CD8-positive, alpha-beta memory T cell (primary cell): ENCODE measurements around the gene LARP1. TPM values are rescaled to one million over a fixed set of nuclear protein-coding genes. Genes with fewer than 3 reads are reported as not detected.

ENCODE experiments used
- CTCF ChIA-PET: fragments of 350-600 bp; sonication (Branson Sonifier 250); formaldehyde crosslinking; loops from one replicate; lab custom pipeline; 2021; ENCODE audit warnings: antibody characterized with exemption; lab: Charles Lee
- POLR2A ChIA-PET: fragments of 350-600 bp; sonication (Branson Sonifier 250); formaldehyde crosslinking; loops from one replicate; lab custom pipeline; 2021; ENCODE audit warnings: antibody characterized with exemption; lab: Charles Lee
- DNase-seq, 5 donors: peaks; one replicate each; pipeline versions ENCODE4 v3.0.0 to v3.0.0-alpha.2; 2020 to 2022; ENCODE audit warnings: mixed read lengths in 1 of 5
- H3K27ac ChIP-seq: one replicate; pipeline ENCODE4 v1.7.0; 2013; ENCODE audit warnings: low read depth, mild to moderate bottlenecking, low read length, moderate library complexity
- H3K27me3 ChIP-seq: 2 replicates; pipeline ENCODE4 v1.7.0; 2013; ENCODE audit warnings: low read length, mild to moderate bottlenecking; ENCODE audit not compliant: insufficient read depth, poor library complexity, severe bottlenecking
- H3K36me3 ChIP-seq: 2 replicates; pipeline ENCODE4 v1.7.0; 2013; ENCODE audit warnings: mild to moderate bottlenecking, low read length, moderate library complexity; ENCODE audit not compliant: insufficient read depth
- H3K4me1 ChIP-seq: 2 replicates; pipeline ENCODE4 v1.7.0; 2013; ENCODE audit warnings: mild to moderate bottlenecking, low read length, moderate library complexity; ENCODE audit not compliant: insufficient read depth
- H3K4me3 ChIP-seq: 2 replicates; pipeline ENCODE4 v1.7.0; 2013; ENCODE audit warnings: mild to moderate bottlenecking, low read length
- H3K9me3 ChIP-seq: 2 replicates; pipeline ENCODE4 v1.7.0; 2013; ENCODE audit warnings: mild to moderate bottlenecking, low read length
- H3K27ac Mint-ChIP-seq, 8 donors: one replicate each; pipeline ENCODE4 v1.8.0; 2020 to 2021; ENCODE audit warnings: mixed read lengths in 8 of 8, mild to moderate bottlenecking in 6 of 8, inconsistent platforms in 3 of 8, moderate library complexity in 3 of 8
- H3K27me3 Mint-ChIP-seq, 2 donors: one replicate each; pipeline ENCODE4 v1.8.0; 2020 to 2021; ENCODE audit warnings: mixed read lengths in 2 of 2, mild to moderate bottlenecking in 1 of 2, moderate library complexity in 1 of 2
- H3K36me3 Mint-ChIP-seq, 3 donors: one replicate each; pipeline ENCODE4 v1.8.0; 2020 to 2021; ENCODE audit warnings: mixed read lengths in 3 of 3, inconsistent platforms in 1 of 3, mild to moderate bottlenecking in 1 of 3
- H3K4me1 Mint-ChIP-seq, 3 donors: one replicate each; pipeline ENCODE4 v1.8.0; 2020 to 2021; ENCODE audit warnings: mixed read lengths in 3 of 3, inconsistent platforms in 1 of 3, mild to moderate bottlenecking in 1 of 3
- H3K4me3 Mint-ChIP-seq, 7 donors: one replicate each; pipeline ENCODE4 v1.8.0; 2020 to 2021; ENCODE audit warnings: mixed read lengths in 7 of 7, mild to moderate bottlenecking in 6 of 7, moderate library complexity in 4 of 7, inconsistent platforms in 2 of 7
- H3K9me3 Mint-ChIP-seq, 5 donors: one replicate each; pipeline ENCODE4 v1.8.0; 2020 to 2022; ENCODE audit warnings: mixed read lengths in 5 of 5, mild to moderate bottlenecking in 3 of 5, moderate library complexity in 2 of 5, inconsistent platforms in 1 of 5
- polyA plus RNA-seq: library from polyadenylated mRNA; unstranded; fragments of 300-500 nt; fragmentation: Illumina TruSeq; gene quantifications from one replicate; pipeline ENCODE4 v1.2.3, GENCODE V29; 2021
- total RNA-seq, 2 experiments: library from RNA; stranded (reverse); gene quantifications; one replicate each; pipeline ENCODE4 v1.2.3, GENCODE V29; 2021

Gene LARP1
- total and polyA plus RNA-seq, 3 experiments from 2014 or later, result 28.4 to 344 (median 329) TPM

DNA sequence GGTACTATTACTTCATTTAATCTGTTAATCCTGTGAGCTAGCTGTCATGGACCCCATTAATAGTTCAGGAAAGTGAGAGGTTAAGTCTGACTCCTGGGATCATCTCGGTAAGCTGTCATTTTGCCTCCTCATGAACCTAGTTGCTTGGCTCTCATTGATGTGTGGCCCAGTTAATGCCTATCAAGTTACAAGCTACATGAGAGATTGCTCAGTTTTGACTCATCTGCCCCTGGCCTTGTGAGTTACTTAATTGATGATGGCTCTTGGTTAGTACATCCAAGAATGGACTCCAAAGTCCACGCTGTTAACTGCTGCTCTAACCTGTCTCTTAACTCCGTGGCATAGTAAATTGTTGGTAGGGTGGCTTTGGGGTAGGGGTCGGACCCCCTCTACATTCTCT is 23.9 kb downstream of the LARP1 start:
- Mint-ChIP-seq H3K36me3 (peaks cover 0 to 4% (median 0%) of the 10 kb centered on the region in 3 donors), H3K27me3 (no peaks in the 10 kb centered on the region), H3K9me3 (no peaks in the 10 kb centered on the region), H3K4me3 (no peak overlapping the region), H3K4me1 (peaks cover 62 to 93% (median 78%) of the 10 kb centered on the region in 3 donors), H3K27ac (peak overlapping the region in 2 of 8 donors; percentile 17 to 21)
- H3K4me1 ChIP-seq, result peaks cover 71% of the 10 kb centered on the region
- H3K4me3 ChIP-seq, result no peak overlapping the region
- H3K36me3 ChIP-seq, result no peaks in the 10 kb centered on the region
- ChIA-PET CTCF (interaction anchor here (1.1 kb wide), 1 partner anchor 23 kb away, joined by 3 read pairs; no protein-coding TSS in a partner anchor), POLR2A (no interaction called here)
- no peak for DNase-seq
- H3K27ac ChIP-seq, result no peak overlapping the region
- H3K27me3 ChIP-seq, result no peaks in the 10 kb centered on the region
- no peaks in the 10 kb centered on the region for H3K9me3 ChIP-seq

DNA sequence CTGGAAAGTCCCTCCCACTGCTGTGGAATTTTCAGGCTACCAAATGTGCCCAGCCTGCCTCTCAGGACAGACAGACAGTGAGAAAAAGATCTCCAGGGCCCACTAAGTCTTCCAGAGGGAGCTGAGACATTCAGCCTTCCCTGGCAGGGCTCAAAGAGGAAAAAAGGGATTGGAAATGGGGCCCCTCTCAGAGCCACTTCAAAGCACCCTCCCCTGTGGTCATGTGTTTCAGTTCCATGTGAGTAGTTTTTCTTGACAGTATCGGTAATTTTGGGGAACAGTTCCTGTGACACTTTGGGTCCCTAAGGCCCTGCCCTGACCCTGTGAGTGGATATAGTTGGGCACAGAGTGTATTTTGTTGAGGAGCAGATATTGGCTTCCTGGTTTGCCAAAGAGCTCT is 25.0 kb downstream of the LARP1 start:
- Mint-ChIP-seq H3K27me3 (no peaks in the 10 kb centered on the region), H3K27ac (peak overlapping the region in 7 of 8 donors; percentile 3 to 83 (median 66)), H3K36me3 (peaks cover 0 to 4% (median 0%) of the 10 kb centered on the region in 3 donors), H3K4me3 (no peak overlapping the region), H3K4me1 (peaks cover 62 to 93% (median 78%) of the 10 kb centered on the region in 3 donors), H3K9me3 (no peaks in the 10 kb centered on the region)
- Histone ChIP-seq H3K27ac (no peak overlapping the region), H3K4me1 (peaks cover 71% of the 10 kb centered on the region), H3K27me3 (no peaks in the 10 kb centered on the region), H3K9me3 (no peaks in the 10 kb centered on the region), H3K4me3 (no peak overlapping the region), H3K36me3 (no peaks in the 10 kb centered on the region)
- ChIA-PET CTCF (interaction anchor here (1.3 to 1.6 kb wide), 2 partner anchors 9 to 65 kb away, joined by 3 to 4 read pairs; no protein-coding TSS in a partner anchor), POLR2A (no interaction called here)
- DNase-seq, result no peak

- no peaks in the 10 kb centered on the region for H3K9me3 Mint-ChIP-seq
- POLR2A ChIA-PET, result no interaction called here
- no peak overlapping the region for H3K27ac ChIP-seq
- CTCF ChIA-PET, result no interaction called here
- peaks cover 0 to 3% (median 0%) of the 10 kb centered on the region in 3 donors for H3K36me3 Mint-ChIP-seq
- peaks cover 74% of the 10 kb centered on the region for H3K4me1 ChIP-seq
- H3K9me3 ChIP-seq, result no peaks in the 10 kb centered on the region
- H3K4me1 Mint-ChIP-seq, result peaks cover 77 to 94% (median 88%) of the 10 kb centered on the region in 3 donors
- no peaks in the 10 kb centered on the region for H3K36me3 ChIP-seq
- peak overlapping the region; percentile 40 to 91 (median 64) for H3K27ac Mint-ChIP-seq
- peak overlapping the region in 3 of 7 donors; percentile 29 to 60 (median 45) for H3K4me3 Mint-ChIP-seq
- H3K27me3 Mint-ChIP-seq, result no peaks in the 10 kb centered on the region
- DNase-seq, result no peak
- H3K27me3 ChIP-seq, result no peaks in the 10 kb centered on the region
- H3K4me3 ChIP-seq, result no peak overlapping the region
Observed at GRCh38 chr5:154782326-154782725, 27.1 kb downstream of the LARP1 start.

DNA sequence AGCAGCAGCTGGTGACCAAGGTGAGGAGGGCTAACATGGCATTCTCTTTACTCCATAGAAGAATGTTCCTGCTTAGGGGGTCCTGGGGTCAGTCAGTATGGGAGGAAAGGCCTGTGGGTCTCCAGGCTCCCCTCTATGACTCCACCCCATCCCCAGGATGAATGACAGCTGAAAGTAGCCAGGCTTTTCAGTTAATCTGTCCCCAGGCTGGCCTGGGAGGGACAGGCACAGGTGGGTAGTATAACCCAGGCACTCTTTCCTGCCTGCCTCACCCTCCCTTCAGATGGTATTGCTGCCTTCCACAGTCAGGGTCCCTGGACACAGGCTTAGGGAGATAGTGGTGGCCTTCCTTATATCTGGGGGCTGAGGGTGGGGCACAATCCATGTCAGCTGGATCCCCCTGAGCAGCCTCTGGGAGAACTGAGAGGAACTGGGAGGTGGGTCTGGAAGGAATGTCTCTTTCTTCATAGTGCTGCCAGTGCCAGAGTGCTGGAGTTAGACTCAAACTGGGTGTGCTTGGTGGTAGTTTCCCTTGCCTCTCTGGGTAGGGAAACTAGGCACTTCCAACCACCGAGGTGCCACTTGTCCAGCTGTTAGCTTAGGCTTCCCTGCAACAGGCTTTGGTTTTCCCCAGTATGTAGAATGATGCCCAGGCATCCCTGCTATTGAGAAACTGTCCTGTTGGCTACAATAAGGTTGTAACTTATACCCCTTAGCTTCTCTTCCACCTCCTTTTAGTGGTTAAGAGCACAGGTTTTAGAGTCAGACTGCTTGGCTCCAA is 27.8 kb downstream of the LARP1 start:
- Histone ChIP-seq H3K27ac (no peak overlapping the region), H3K9me3 (no peaks in the 10 kb centered on the region), H3K36me3 (no peaks in the 10 kb centered on the region), H3K4me3 (no peak overlapping the region), H3K27me3 (no peaks in the 10 kb centered on the region), H3K4me1 (peaks cover 81% of the 10 kb centered on the region)
- Mint-ChIP-seq H3K27me3 (no peaks in the 10 kb centered on the region), H3K9me3 (no peaks in the 10 kb centered on the region), H3K27ac (peak overlapping the region; percentile 12 to 91 (median 84)), H3K4me1 (peaks cover 82 to 97% (median 91%) of the 10 kb centered on the region in 3 donors), H3K4me3 (peak overlapping the region in 2 of 7 donors; percentile 25 to 37), H3K36me3 (peaks cover 0 to 3% (median 0%) of the 10 kb centered on the region in 3 donors)
- no peak for DNase-seq
- ChIA-PET CTCF (no interaction called here), POLR2A (no interaction called here)

- ChIA-PET CTCF (no interaction called here), POLR2A (no interaction called here)
- Histone ChIP-seq H3K27ac (no peak overlapping the region), H3K4me3 (no peak overlapping the region), H3K9me3 (no peaks in the 10 kb centered on the region), H3K36me3 (no peaks in the 10 kb centered on the region), H3K4me1 (peaks cover 82% of the 10 kb centered on the region), H3K27me3 (no peaks in the 10 kb centered on the region)
- Mint-ChIP-seq H3K27ac (peak overlapping the region; percentile 40 to 89 (median 84)), H3K36me3 (peaks cover 0 to 3% (median 0%) of the 10 kb centered on the region in 3 donors), H3K27me3 (no peaks in the 10 kb centered on the region), H3K4me1 (peaks cover 82 to 98% (median 92%) of the 10 kb centered on the region in 3 donors), H3K4me3 (peak overlapping the region in 3 of 7 donors; percentile 16 to 32 (median 21)), H3K9me3 (no peaks in the 10 kb centered on the region)
- no peak for DNase-seq
Observed at GRCh38 chr5:154783774-154784460, 28.7 kb downstream of the LARP1 start.

- Mint-ChIP-seq H3K27me3 (no peaks in the 10 kb centered on the region), H3K4me1 (peaks cover 80 to 89% (median 84%) of the 10 kb centered on the region in 3 donors), H3K36me3 (peaks cover 0 to 5% (median 0%) of the 10 kb centered on the region in 3 donors), H3K27ac (peak overlapping the region; percentile 33 to 89 (median 82)), H3K9me3 (no peaks in the 10 kb centered on the region), H3K4me3 (peak overlapping the region in 4 of 7 donors; percentile 7 to 49 (median 20))
- H3K36me3 ChIP-seq, result no peaks in the 10 kb centered on the region
- no peak overlapping the region for H3K4me3 ChIP-seq
- no peak for DNase-seq
- no peak overlapping the region for H3K27ac ChIP-seq
- POLR2A ChIA-PET, result no interaction called here
- CTCF ChIA-PET, result no interaction called here
- no peaks in the 10 kb centered on the region for H3K27me3 ChIP-seq
- H3K9me3 ChIP-seq, result no peaks in the 10 kb centered on the region
- H3K4me1 ChIP-seq, result peaks cover 82% of the 10 kb centered on the region
Observed at GRCh38 chr5:154784856-154785255, 29.7 kb downstream of the LARP1 start.

- no peaks in the 10 kb centered on the region for H3K27me3 Mint-ChIP-seq
- H3K4me1 ChIP-seq, result peaks cover 70% of the 10 kb centered on the region
Observed at GRCh38 chr5:154786414-154786813, 31.2 kb downstream of the LARP1 start.

More at GRCh38 chr5:154786414-154786813, 31.2 kb downstream of the LARP1 start:
- CTCF ChIA-PET, result no interaction called here
- POLR2A ChIA-PET, result no interaction called here
- no peaks in the 10 kb centered on the region for H3K9me3 ChIP-seq
- H3K4me3 ChIP-seq, result no peak overlapping the region
- peaks cover 71 to 82% (median 72%) of the 10 kb centered on the region in 3 donors for H3K4me1 Mint-ChIP-seq
- H3K27ac Mint-ChIP-seq, result peak overlapping the region in 7 of 8 donors; percentile 9 to 85 (median 51)
- no peaks in the 10 kb centered on the region for H3K27me3 ChIP-seq
- H3K36me3 Mint-ChIP-seq, result peaks cover 0 to 18% (median 0%) of the 10 kb centered on the region in 3 donors
- H3K27ac ChIP-seq, result peak overlapping the region; percentile 11
- H3K36me3 ChIP-seq, result no peaks in the 10 kb centered on the region
- peak overlapping the region in 2 of 7 donors; percentile 50 to 53 for H3K4me3 Mint-ChIP-seq
- H3K9me3 Mint-ChIP-seq, result no peaks in the 10 kb centered on the region
- no peak for DNase-seq
